Ishikawa (cell line): ENCODE data around the gene SYNM.

Source experiments
- CEBPB ChIP-seq: IDR thresholded peaks from 2 replicates; pipeline ENCODE4 v1.6.1; 2012
- FOXM1 ChIP-seq: IDR thresholded peaks from 2 replicates; pipeline ENCODE4 v1.6.1; 2012; ENCODE audit warnings: low read depth, borderline replicate concordance
- MAX ChIP-seq: IDR thresholded peaks from 2 replicates; pipeline ENCODE4 v1.6.1; 2012
- NFIC ChIP-seq: IDR thresholded peaks from 2 replicates; pipeline ENCODE4 v1.6.1; 2012
- RAD21 ChIP-seq: IDR thresholded peaks from 2 replicates; pipeline ENCODE4 v1.6.1; 2012; ENCODE audit warnings: low read depth
- TAF1 ChIP-seq: IDR thresholded peaks from 2 replicates; pipeline ENCODE4 v1.6.1; 2012; ENCODE audit warnings: low read depth, mild to moderate bottlenecking
- TCF12 ChIP-seq: IDR thresholded peaks from 2 replicates; pipeline ENCODE4 v1.6.1; 2012; ENCODE audit warnings: low read depth
- TEAD4 ChIP-seq: IDR thresholded peaks from 2 replicates; pipeline ENCODE4 v1.6.1; 2012
- USF1 ChIP-seq: IDR thresholded peaks from 2 replicates; pipeline ENCODE4 v1.6.1; 2012
- YY1 ChIP-seq: IDR thresholded peaks from 2 replicates; pipeline ENCODE4 v1.6.1; 2012; ENCODE audit warnings: low read depth
- ZBTB7A ChIP-seq: IDR thresholded peaks from 2 replicates; pipeline ENCODE4 v1.6.1; 2012; ENCODE audit warnings: low read depth

The SYNM gene

GRCh38 chr15:99180964-99181306, 76.1 kb downstream of the SYNM start:
- no peak for TF ChIP-seq NFIC
- TF ChIP-seq RAD21 = no peak
- TF ChIP-seq TEAD4 = no peak
- no peak for TF ChIP-seq USF1
- TF ChIP-seq MAX = no peak
- no peak for TF ChIP-seq TCF12
- no peak for TF ChIP-seq CEBPB
- no peak for TF ChIP-seq FOXM1
- TF ChIP-seq YY1 = no peak
- no peak for TF ChIP-seq ZBTB7A
- no peak for TF ChIP-seq TAF1

- TF ChIP-seq CEBPB = no peak
- TF ChIP-seq RAD21 = no peak
- TF ChIP-seq USF1 = no peak
- no peak for TF ChIP-seq NFIC
- TF ChIP-seq MAX = no peak
- TF ChIP-seq TAF1 = no peak
These were observed 76.7 kb downstream of the SYNM start for GRCh38 chr15:99181545-99181971.

GRCh38 chr15:99182791-99183190, 77.9 kb downstream of the SYNM start:
- no peak for TF ChIP-seq ZBTB7A
